Activated CD4-positive, alpha-beta T cell treated with anti-CD3 and anti-CD28 coated beads, Interleukin-10, Interleukin-2, amounts not matched to agents 100 ng/mL and 50 ng/mL, durations not matched to agents 16 hours and 8 hours (primary cell): ENCODE measurements around the gene FNDC3B.

Experiments used
- DNase-seq: peaks from one replicate; pipeline ENCODE4 v3.0.0-alpha.2; 2020

Gene FNDC3B

GRCh38 chr3:172321035-172321434, 281.7 kb downstream of the FNDC3B start:
- DNase-seq = no peak

GRCh38 chr3:172323894-172324610, 284.7 kb downstream of the FNDC3B start:
- peak; percentile 31 for DNase-seq

DNA sequence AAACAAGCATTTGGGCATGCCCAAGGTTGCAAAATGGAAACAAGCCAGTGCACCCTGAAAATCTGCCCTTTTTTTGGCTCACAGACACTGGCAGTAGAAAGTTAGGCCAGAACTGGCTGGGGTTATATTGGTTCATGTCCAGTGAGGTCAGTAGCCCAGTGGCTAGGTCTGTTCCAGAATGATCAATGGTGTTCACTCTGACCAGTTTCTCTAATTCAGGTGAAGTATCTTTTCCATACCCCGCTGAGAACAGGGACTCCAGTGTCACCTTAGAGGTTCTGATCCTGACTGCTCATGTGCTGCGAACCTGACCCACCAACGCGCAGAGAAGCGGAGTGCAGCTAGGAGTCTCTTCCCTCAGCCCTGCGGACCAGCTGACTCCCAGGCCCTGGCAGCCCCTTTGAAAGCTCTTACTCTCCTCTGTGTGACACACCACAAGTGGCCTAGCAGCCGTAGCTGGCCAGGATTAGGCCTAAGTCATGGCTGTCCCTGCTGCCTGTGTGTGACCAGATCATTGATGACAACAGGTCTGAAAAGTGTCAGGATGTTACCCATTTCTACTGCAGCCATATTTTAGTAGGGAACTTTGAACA, 285.3 kb downstream of the FNDC3B start:
- DNase-seq = no peak

DNA sequence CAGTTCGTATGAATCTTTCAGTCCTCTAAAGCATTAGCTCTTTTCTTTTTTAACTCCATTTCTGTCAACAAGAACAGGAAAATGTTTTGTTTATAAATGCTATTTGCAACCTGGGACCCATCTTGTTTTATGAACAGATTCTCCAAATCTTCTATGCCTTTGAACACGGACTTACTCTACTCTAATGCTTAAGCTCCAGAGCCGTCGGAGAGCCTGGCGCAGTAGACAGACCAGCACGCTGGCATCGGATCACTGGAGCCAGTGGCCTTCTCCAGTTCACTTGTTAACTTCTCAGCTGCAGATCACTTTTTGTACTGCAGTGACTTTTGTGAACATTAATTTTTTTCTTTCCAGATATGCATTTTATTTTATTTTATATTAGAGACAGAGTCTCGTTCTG, 286.1 kb downstream of the FNDC3B start:
- no peak for DNase-seq

DNA sequence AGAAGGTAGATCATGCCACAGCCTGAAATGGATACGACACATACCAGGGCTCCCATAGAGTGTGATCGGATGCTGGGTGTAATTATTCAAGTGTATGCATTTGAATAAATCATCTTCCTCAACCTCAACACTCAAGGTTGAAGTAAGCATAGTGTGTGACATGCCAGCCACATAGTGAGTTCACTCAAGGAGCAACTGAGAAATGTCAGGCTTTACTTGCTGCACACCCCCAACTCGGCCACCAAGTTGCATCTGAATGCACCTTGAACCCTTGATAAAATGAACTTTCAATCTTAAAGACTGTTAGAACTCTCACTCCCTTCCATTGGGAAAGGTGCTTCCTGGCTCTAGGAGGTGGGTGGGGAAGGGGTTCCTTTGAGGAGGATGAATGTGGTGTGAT, 287.6 kb downstream of the FNDC3B start:
- DNase-seq = no peak

DNA sequence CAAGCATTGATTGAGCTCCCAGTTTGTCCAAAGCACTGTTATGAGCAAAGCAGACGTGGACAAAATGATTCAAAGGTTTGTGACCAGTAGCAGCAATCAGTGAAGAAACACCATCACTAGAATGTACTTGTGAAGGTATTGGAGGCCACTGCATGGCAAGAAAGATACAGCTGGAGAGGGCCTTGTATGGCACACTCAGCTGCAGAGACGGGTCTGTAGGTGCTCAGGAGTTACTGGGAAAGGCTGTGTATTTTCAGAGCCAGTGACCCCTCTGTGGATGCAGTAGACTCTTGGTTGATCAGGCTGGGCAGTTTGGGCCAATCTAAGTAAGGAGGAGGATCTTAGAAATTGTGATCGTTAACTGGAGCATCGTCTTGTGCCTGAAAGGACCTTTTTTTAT, 288.9 kb downstream of the FNDC3B start:
- DNase-seq = no peak

- DNase-seq = no peak
These were observed 289.7 kb downstream of the FNDC3B start for GRCh38 chr3:172329070-172329469.

- no peak for DNase-seq
These were observed 291.0 kb downstream of the FNDC3B start for GRCh38 chr3:172330413-172330812.

- DNase-seq = peak; percentile 68
These were observed 293.1 kb downstream of the FNDC3B start for GRCh38 chr3:172332256-172333041.

DNA sequence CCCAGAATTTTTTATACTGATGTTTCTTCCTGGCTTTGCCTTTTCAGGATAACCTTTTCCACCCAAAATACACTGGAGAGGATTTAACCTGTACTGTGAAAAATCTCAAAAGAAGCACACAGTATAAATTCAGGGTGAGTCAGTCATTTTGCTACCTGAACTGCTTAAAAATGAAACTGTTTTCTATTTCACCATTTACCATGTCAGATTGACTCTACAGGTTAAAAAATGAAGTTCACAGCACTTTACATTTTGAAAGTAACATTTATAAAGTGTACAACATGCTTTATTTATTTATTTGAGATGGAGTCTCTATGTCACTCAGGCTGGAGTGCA, 293.6 kb downstream of the FNDC3B start:
- DNase-seq = peak; percentile 21

DNA sequence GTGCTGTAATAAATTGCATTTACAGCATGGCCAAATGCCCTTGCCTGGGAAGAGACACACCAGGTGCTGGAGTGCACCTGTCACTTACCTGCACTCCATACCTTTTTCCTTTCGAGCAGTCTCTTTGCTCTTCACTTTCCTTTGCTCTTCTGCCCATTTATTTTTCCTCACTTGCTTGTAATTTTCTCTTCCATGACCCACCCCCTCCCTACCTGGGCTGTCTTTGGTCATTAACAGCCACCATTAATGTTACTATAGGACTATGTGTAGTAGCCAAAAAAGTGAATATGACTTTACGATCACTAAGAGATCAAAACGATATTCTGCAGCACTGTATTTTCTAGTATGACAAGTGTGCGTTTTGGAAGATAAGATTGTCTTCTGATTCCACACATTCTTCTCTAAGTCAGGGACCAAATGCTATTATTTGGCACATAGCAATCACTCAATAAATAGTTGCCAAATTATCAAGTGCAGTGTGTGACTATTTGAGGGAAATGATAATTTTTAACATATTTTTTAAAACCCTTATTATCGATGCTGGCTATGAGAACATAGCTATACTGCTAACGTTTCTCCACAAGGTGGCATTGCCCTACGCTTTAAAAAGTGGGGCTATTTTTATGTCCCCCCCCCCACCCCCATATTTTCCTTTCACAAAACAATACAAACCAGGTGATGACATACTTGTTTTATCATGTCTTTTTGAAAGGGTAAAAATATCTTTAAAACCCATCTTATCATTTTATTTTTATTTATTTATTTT, 294.5 kb downstream of the FNDC3B start:
- DNase-seq = no peak

- DNase-seq = no peak
These were observed 295.4 kb downstream of the FNDC3B start for GRCh38 chr3:172334671-172335207.

GRCh38 chr3:172339892-172340291, 300.5 kb downstream of the FNDC3B start:
- DNase-seq = no peak

DNA sequence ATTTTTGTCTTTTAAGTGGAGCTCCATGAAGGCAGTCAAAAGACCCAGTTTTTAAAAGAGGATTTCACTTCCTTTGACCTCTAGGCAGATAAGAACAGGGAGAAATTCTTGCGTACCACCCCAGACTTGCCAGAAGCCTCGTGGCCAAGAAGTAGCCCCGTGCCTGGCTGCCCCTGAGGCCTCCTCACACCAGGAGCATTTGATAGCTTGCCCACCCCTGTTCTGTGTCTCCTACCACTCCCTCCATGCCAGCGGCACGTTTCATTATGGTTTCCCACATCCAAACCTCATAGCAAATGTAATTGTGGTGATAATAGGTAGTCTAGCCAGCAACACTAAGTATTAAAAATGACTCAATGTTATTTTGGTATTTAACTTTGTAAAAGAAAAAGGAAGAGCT, 301.2 kb downstream of the FNDC3B start:
- no peak for DNase-seq

DNA sequence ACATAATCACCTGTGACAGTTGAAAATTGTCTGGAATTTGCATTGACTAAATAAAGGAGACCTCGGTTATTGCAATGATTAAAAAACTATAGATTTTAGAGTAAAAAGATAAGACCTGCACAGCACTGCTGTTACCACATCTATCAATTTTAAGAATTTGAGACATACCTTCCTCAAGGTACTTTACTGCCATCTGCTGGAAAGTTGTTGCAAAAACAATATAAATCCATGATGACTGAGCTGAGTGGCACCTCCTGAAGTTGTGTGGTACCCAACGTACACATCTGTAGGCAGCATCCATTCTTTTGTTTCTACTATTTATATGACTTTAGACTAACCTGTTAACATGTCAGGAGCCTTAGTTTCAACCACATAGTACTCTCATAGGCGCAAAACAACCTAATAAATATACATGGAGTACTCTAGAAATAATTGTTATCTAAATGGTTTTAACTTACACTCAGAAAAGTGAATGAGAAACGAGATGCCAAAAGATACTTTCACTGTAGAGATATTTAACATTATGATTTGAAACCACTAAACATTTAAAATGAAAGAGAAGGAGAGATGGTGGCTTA, 302.2 kb downstream of the FNDC3B start:
- DNase-seq = peak; percentile 72

- no peak for DNase-seq
These were observed 302.8 kb downstream of the FNDC3B start for GRCh38 chr3:172342097-172342659.

DNA sequence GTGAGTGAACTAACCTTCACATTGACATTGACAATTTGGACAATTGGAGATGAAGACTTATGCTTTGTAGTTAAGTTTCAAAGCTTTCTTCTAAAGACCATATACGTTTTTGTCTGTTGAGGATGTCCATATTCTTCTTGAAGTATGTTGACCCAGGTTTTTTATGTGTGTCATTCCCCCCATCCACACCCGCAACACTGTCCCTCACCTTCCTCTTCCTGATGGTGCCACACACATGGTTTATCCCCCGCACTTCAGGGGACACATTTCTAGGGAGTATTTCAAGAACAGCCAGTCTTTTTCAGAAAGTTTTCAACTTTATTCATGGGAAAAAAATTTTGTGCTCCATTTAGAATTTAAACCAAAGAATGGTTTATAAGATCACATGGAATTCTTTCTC, 303.7 kb downstream of the FNDC3B start:
- DNase-seq = no peak

- DNase-seq = no peak
These were observed 304.6 kb downstream of the FNDC3B start for GRCh38 chr3:172343979-172344378.

DNA sequence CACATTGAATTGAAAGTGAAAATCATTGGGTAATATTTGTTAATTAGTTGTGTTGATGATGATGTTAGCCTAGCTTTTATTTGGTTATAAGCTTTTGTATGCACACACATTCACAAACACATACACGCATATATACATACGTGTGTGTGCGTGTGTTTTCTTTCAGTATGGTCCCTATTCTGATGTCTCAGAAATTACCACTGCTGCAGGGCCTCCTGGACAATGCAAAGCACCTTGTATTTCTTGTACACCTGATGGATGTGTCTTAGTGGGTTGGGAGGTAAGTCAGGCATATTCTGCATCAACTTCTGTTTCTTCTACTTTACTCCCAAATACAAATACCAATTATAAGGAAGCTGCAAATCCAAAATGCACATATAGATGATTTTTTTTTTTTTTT, 306.8 kb downstream of the FNDC3B start:
- DNase-seq = no peak

- DNase-seq = no peak
These were observed 308.7 kb downstream of the FNDC3B start for GRCh38 chr3:172347895-172348679.

GRCh38 chr3:172351895-172352466, 312.6 kb downstream of the FNDC3B start:
- no peak for DNase-seq
